ENCODE results near the gene TRIM40.

- peak; percentile 52 to 72 for TF ChIP-seq POLR2A (IDR thresholded peaks at IDR 0.05)
- TF ChIP-seq CTCF (IDR thresholded peaks at IDR 0.05 in 4 of 5, conservative IDR thresholded peaks at IDR 0.05 in 1 of 5) = peak in 2 of 5 experiments; percentile 12 to 13
Observed at GRCh38 chr6:30101444-30102413, 34.2 kb upstream of the TRIM40 start.
